Right forelimb (tissue), 1 donor: Measurements from ENCODE around the gene TTF2.
"Not testable (repeated sequence)": the region's sequence is repeated elsewhere in the genome, so short reads cannot be mapped to it uniquely, and the experiment has no call there.

ENCODE experiments used
- DNase-seq: peaks from one replicate; pipeline ENCODE4 v3.0.0-alpha.2; 2018

The TTF2 gene

GRCh38 chr1:117122330-117123025, 62.4 kb downstream of the TTF2 start:
- no peak for DNase-seq

GRCh38 chr1:117123274-117123673, 63.1 kb downstream of the TTF2 start:
- DNase-seq, result no peak

- DNase-seq, result no peak
Observed at GRCh38 chr1:117124661-117125060, 64.5 kb downstream of the TTF2 start.

GRCh38 chr1:117127795-117128194, 67.7 kb downstream of the TTF2 start:
- no peak for DNase-seq

- DNase-seq, result no peak
Observed at GRCh38 chr1:117128323-117129079, 68.4 kb downstream of the TTF2 start.

GRCh38 chr1:117130526-117130925, 70.4 kb downstream of the TTF2 start:
- DNase-seq, result no peak

- DNase-seq, result no peak
Observed at GRCh38 chr1:117135329-117135728, 75.2 kb downstream of the TTF2 start.

GRCh38 chr1:117136749-117137148, 76.6 kb downstream of the TTF2 start:
- DNase-seq, result no peak

GRCh38 chr1:117137281-117137855, 77.2 kb downstream of the TTF2 start:
- no peak for DNase-seq

- DNase-seq, result no peak
Observed at GRCh38 chr1:117138106-117138505, 78.0 kb downstream of the TTF2 start.

- no peak for DNase-seq
Observed at GRCh38 chr1:117138561-117138960, 78.4 kb downstream of the TTF2 start.

- DNase-seq, result no peak
Observed at GRCh38 chr1:117142200-117142599, 82.1 kb downstream of the TTF2 start.

- DNase-seq, result no peak
Observed at GRCh38 chr1:117143172-117143571, 83.0 kb downstream of the TTF2 start.

- DNase-seq, result no peak
Observed at GRCh38 chr1:117143871-117144270, 83.7 kb downstream of the TTF2 start.

GRCh38 chr1:117146072-117146471, 85.9 kb downstream of the TTF2 start:
- no peak for DNase-seq

GRCh38 chr1:117146575-117147340, 86.6 kb downstream of the TTF2 start:
- no peak for DNase-seq

- DNase-seq, result no peak
Observed at GRCh38 chr1:117147341-117147831, 87.3 kb downstream of the TTF2 start.

GRCh38 chr1:117147856-117148588, 87.9 kb downstream of the TTF2 start:
- no peak for DNase-seq

- no peak for DNase-seq
Observed at GRCh38 chr1:117150316-117150715, 90.2 kb downstream of the TTF2 start.

GRCh38 chr1:117151305-117151704, 91.2 kb downstream of the TTF2 start:
- DNase-seq, result not testable (repeated sequence)
